GM19438 (cell line): ENCODE data around the gene TMED1.
"Not testable (repeated sequence)": the region's sequence is repeated elsewhere in the genome, so short reads cannot be mapped to it uniquely, and the experiment has no call there.

Experiments used
- ATAC-seq: cut with Tn5 transposase; IDR thresholded peaks from one replicate; pipeline ENCODE4 v1.9.1; 2021; ENCODE audit warnings: low read depth; ENCODE audit not compliant: unreplicated experiment

The TMED1 gene

GRCh38 chr19:10863107-10863717 lies 27.2 kb upstream of the TMED1 start:
- ATAC-seq = no peak

- ATAC-seq = no peak
Measured at GRCh38 chr19:10862561-10863106, 26.6 kb upstream of the TMED1 start.

- ATAC-seq = no peak
Measured at GRCh38 chr19:10861103-10861651, 25.2 kb upstream of the TMED1 start.

GRCh38 chr19:10858204-10858828 lies 22.3 kb upstream of the TMED1 start:
- no peak for ATAC-seq

GRCh38 chr19:10856899-10857298 lies 20.9 kb upstream of the TMED1 start:
- not testable (repeated sequence) for ATAC-seq

GRCh38 chr19:10855879-10856522 lies 20.0 kb upstream of the TMED1 start:
- no peak for ATAC-seq

- no peak for ATAC-seq
Measured at GRCh38 chr19:10854350-10855089, 18.5 kb upstream of the TMED1 start.

GRCh38 chr19:10852941-10853340 lies 16.9 kb upstream of the TMED1 start:
- no peak for ATAC-seq

- no peak for ATAC-seq
Measured at GRCh38 chr19:10852098-10852800, 16.2 kb upstream of the TMED1 start.

GRCh38 chr19:10850631-10851030 lies 14.6 kb upstream of the TMED1 start:
- ATAC-seq = no peak

GRCh38 chr19:10848230-10848856 lies 12.3 kb upstream of the TMED1 start, which contains the start of gene C19orf38:
C19orf38 (plus strand) TSS chr19:10848415; CDS start chr19:10848509, 94 bp downstream.
- ATAC-seq = no peak

GRCh38 chr19:10846500-10847202 lies 10.6 kb upstream of the TMED1 start:
- no peak for ATAC-seq

- no peak for ATAC-seq
Measured at GRCh38 chr19:10842788-10843187, 6.8 kb upstream of the TMED1 start.

GRCh38 chr19:10839114-10840050 lies 3.4 kb upstream of the TMED1 start:
- ATAC-seq = no peak

GRCh38 chr19:10838377-10838776 lies 2.4 kb upstream of the TMED1 start:
- no peak for ATAC-seq

GRCh38 chr19:10837649-10838048 lies 1.6 kb upstream of the TMED1 start:
- ATAC-seq = not testable (repeated sequence)

GRCh38 chr19:10836479-10837330 lies 693 bp upstream of the TMED1 start:
- peak; percentile 17 for ATAC-seq
